Measurements from ENCODE around the gene HK2. TPM values are rescaled to one million over a fixed set of nuclear protein-coding genes. Genes with fewer than 3 reads are reported as not detected.

The HK2 gene
- total RNA-seq, 2 donors from 2014 or later: 3.4 to 8.1 TPM

- no peaks in the 10 kb centered on the region for H3K27me3 ChIP-seq
- no peaks in the 10 kb centered on the region for H3K36me3 ChIP-seq
- DNase-seq (ENCODE audit: low spot score): no peak
- no peak overlapping the region for H3K4me3 ChIP-seq
- no peaks in the 10 kb centered on the region for H3K9me3 ChIP-seq
- no peak overlapping the region for H3K27ac ChIP-seq
- no peak for TF ChIP-seq CTCF (IDR thresholded peaks at IDR 0.05)
- H3K4me1 ChIP-seq: no peaks in the 10 kb centered on the region
Observed at GRCh38 chr2:74935975-74936391, 102.1 kb downstream of the HK2 start.

GRCh38 chr2:74937221-74937880, 103.4 kb downstream of the HK2 start:
- H3K36me3 ChIP-seq: no peaks in the 10 kb centered on the region
- no peak overlapping the region for H3K4me3 ChIP-seq
- DNase-seq (ENCODE audit: low spot score): no peak
- no peak overlapping the region for H3K27ac ChIP-seq
- H3K4me1 ChIP-seq: no peaks in the 10 kb centered on the region
- TF ChIP-seq CTCF (IDR thresholded peaks at IDR 0.05): no peak
- no peaks in the 10 kb centered on the region for H3K27me3 ChIP-seq
- no peaks in the 10 kb centered on the region for H3K9me3 ChIP-seq

GRCh38 chr2:74938264-74938663, 104.3 kb downstream of the HK2 start:
- TF ChIP-seq CTCF (IDR thresholded peaks at IDR 0.05): no peak
- H3K4me3 ChIP-seq: no peak overlapping the region
- no peaks in the 10 kb centered on the region for H3K27me3 ChIP-seq
- no peaks in the 10 kb centered on the region for H3K36me3 ChIP-seq
- no peak overlapping the region for H3K27ac ChIP-seq
- no peaks in the 10 kb centered on the region for H3K9me3 ChIP-seq
- no peak for DNase-seq (ENCODE audit: low spot score)
- no peaks in the 10 kb centered on the region for H3K4me1 ChIP-seq

- Histone ChIP-seq H3K9me3 (no peaks in the 10 kb centered on the region), H3K27me3 (no peaks in the 10 kb centered on the region), H3K4me1 (no peaks in the 10 kb centered on the region), H3K27ac (no peak overlapping the region), H3K4me3 (no peak overlapping the region), H3K36me3 (no peaks in the 10 kb centered on the region)
- DNase-seq (ENCODE audit: low spot score): no peak
- TF ChIP-seq CTCF (IDR thresholded peaks at IDR 0.05): no peak
Observed at GRCh38 chr2:74939919-74940812, 106.2 kb downstream of the HK2 start.

GRCh38 chr2:74941284-74941683, 107.4 kb downstream of the HK2 start:
- no peaks in the 10 kb centered on the region for H3K9me3 ChIP-seq
- no peaks in the 10 kb centered on the region for H3K36me3 ChIP-seq
- H3K4me3 ChIP-seq: no peak overlapping the region
- no peaks in the 10 kb centered on the region for H3K4me1 ChIP-seq
- no peaks in the 10 kb centered on the region for H3K27me3 ChIP-seq
- TF ChIP-seq CTCF (IDR thresholded peaks at IDR 0.05): no peak
- DNase-seq (ENCODE audit: low spot score): no peak
- H3K27ac ChIP-seq: no peak overlapping the region

Data from right atrium auricular region (tissue), 2 donors.